HG03064 (cell line): ENCODE measurements around the gene ZCCHC8.
A peak's percentile ranks its signal among the peaks of the same experiment; 100 is the strongest.

Source experiments
- ATAC-seq: cut with Tn5 transposase; IDR thresholded peaks from one replicate; pipeline ENCODE4 v1.9.1; 2021; ENCODE audit warnings: low read depth; ENCODE audit not compliant: unreplicated experiment

The ZCCHC8 gene

GRCh38 chr12:122500685-122501488, at the start of gene ZCCHC8:
TSS of gene ZCCHC8 (minus strand) at chr12:122500932. CDS start at chr12:122500840, 92 bp downstream.
- ATAC-seq = peak; percentile 87

- no peak for ATAC-seq
Observed at GRCh38 chr12:122547330-122547729, 46.6 kb upstream of the ZCCHC8 start.

GRCh38 chr12:122545855-122546254, 45.1 kb upstream of the ZCCHC8 start:
- peak; percentile 44 for ATAC-seq

GRCh38 chr12:122544537-122544936, 43.8 kb upstream of the ZCCHC8 start:
- no peak for ATAC-seq

- ATAC-seq = no peak
Observed at GRCh38 chr12:122538496-122538895, 37.8 kb upstream of the ZCCHC8 start.

GRCh38 chr12:122537021-122537420, 36.3 kb upstream of the ZCCHC8 start:
- ATAC-seq = no peak

GRCh38 chr12:122533856-122534255, 33.1 kb upstream of the ZCCHC8 start:
- ATAC-seq = no peak

GRCh38 chr12:122528992-122529391, 28.3 kb upstream of the ZCCHC8 start:
- no peak for ATAC-seq

- no peak for ATAC-seq
Observed at GRCh38 chr12:122528582-122528981, 27.9 kb upstream of the ZCCHC8 start.

GRCh38 chr12:122527478-122527944, 26.8 kb upstream of the ZCCHC8 start:
- ATAC-seq = no peak

GRCh38 chr12:122526683-122527477, 26.1 kb upstream of the ZCCHC8 start, which contains the start of the genes KNTC1 and RSRC2:
TSS of gene KNTC1 (plus strand) at chr12:122527249. CDS start at chr12:122530064, 2,815 bp downstream.
TSS of gene RSRC2 (minus strand) at chr12:122526936. CDS start at chr12:122526853, 83 bp downstream.
- peak; percentile 87 for ATAC-seq

GRCh38 chr12:122523846-122524718, 23.4 kb upstream of the ZCCHC8 start:
- ATAC-seq = no peak

- no peak for ATAC-seq
Observed at GRCh38 chr12:122523280-122523679, 22.5 kb upstream of the ZCCHC8 start.

- ATAC-seq = no peak
Observed at GRCh38 chr12:122520676-122521075, 19.9 kb upstream of the ZCCHC8 start.

- no peak for ATAC-seq
Observed at GRCh38 chr12:122519418-122519817, 18.7 kb upstream of the ZCCHC8 start.

GRCh38 chr12:122518908-122519307, 18.2 kb upstream of the ZCCHC8 start:
- no peak for ATAC-seq

- no peak for ATAC-seq
Observed at GRCh38 chr12:122517877-122518276, 17.1 kb upstream of the ZCCHC8 start.

GRCh38 chr12:122516544-122517361, 16.0 kb upstream of the ZCCHC8 start:
- no peak for ATAC-seq

- no peak for ATAC-seq
Observed at GRCh38 chr12:122515275-122515674, 14.5 kb upstream of the ZCCHC8 start.

GRCh38 chr12:122513660-122514059, 12.9 kb upstream of the ZCCHC8 start:
- ATAC-seq = no peak
